Measurements from ENCODE around the gene PPP1R12B. TPM values are rescaled to one million over a fixed set of nuclear protein-coding genes. Genes with fewer than 3 reads are reported as not detected.

PPP1R12B gene, protein sequence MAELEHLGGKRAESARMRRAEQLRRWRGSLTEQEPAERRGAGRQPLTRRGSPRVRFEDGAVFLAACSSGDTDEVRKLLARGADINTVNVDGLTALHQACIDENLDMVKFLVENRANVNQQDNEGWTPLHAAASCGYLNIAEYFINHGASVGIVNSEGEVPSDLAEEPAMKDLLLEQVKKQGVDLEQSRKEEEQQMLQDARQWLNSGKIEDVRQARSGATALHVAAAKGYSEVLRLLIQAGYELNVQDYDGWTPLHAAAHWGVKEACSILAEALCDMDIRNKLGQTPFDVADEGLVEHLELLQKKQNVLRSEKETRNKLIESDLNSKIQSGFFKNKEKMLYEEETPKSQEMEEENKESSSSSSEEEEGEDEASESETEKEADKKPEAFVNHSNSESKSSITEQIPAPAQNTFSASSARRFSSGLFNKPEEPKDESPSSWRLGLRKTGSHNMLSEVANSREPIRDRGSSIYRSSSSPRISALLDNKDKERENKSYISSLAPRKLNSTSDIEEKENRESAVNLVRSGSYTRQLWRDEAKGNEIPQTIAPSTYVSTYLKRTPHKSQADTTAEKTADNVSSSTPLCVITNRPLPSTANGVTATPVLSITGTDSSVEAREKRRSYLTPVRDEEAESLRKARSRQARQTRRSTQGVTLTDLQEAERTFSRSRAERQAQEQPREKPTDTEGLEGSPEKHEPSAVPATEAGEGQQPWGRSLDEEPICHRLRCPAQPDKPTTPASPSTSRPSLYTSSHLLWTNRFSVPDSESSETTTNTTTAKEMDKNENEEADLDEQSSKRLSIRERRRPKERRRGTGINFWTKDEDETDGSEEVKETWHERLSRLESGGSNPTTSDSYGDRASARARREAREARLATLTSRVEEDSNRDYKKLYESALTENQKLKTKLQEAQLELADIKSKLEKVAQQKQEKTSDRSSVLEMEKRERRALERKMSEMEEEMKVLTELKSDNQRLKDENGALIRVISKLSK
- 10 to 100 TPM in 1 of 2 donors, 1 to 10 TPM in 1; 7.5 to 14.7 TPM for polyA plus RNA-seq

DNA sequence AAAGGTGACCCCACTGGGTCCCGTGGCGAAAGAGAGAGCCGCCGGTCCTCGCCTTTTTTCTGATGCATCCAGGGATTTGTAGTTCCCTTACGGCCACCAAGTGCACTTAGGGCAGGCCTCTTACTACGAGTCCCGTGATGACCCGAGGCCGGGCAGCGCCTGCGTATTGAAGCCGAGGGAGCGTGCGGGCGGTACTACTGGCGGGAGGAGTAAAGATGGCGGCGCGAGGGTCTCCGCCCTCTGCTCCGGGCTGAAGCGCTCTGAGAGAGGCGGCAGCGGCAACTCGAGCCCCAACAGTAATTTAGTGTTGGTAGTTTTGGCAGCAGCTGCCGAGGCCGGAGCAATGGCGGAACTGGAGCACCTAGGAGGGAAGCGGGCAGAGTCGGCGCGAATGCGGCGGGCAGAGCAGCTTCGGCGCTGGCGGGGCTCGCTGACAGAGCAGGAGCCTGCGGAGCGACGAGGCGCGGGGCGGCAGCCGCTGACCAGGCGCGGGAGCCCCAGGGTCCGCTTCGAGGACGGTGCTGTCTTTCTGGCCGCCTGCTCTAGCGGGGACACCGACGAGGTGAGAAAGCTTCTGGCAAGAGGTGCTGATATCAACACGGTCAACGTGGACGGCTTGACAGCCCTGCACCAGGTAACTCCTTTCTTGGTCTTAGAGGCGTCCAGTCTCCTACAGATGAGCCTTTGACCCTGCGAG lies at the start of gene PPP1R12B:
TSS of gene PPP1R12B (plus strand) at position 191 of the 697 bp plus-strand sequence. CDS start at position 344, 153 bp downstream.
- Histone ChIP-seq H3K36me3 (ENCODE audit: control insufficient read depth in 2 of 2, insufficient read depth in 2 of 2, low read length in 1 of 2) (no peaks in the 10 kb centered on the region), H3K27me3 (ENCODE audit: control insufficient read depth in 1 of 2, insufficient read depth in 2 of 2, low read length in 2 of 2) (no peaks in the 10 kb centered on the region), H3K27ac (ENCODE audit: low read depth in 2 of 2, low read length in 1 of 2) (peak within 1 kb of the TSS; percentile 83 to 97), H3K4me1 (ENCODE audit: control insufficient read depth in 2 of 2, insufficient read depth in 2 of 2, low read length in 1 of 2) (no peaks in the 10 kb centered on the region), H3K4me3 (ENCODE audit: low read depth in 1 of 2, low read length in 2 of 2) (peak within 1 kb of the TSS; percentile 97 to 100), H3K9me3 (ENCODE audit: control insufficient read depth in 2 of 2, insufficient read depth in 1 of 2, low read depth in 1 of 2, low read length in 1 of 2) (no peaks in the 10 kb centered on the region)
- WGBS, 2 donors: 0% methylated on average over 56 to 60 of the region's 60 CpGs

GRCh38 chr1:202302166-202302565 lies 46.3 kb upstream of the PPP1R12B start:
- 93 to 95% methylated on average over 9 of the region's 9 CpGs for WGBS, 2 donors
- no peak overlapping the region for H3K4me3 ChIP-seq (ENCODE audit: low read depth in 1 of 2, low read length in 2 of 2)
- no peaks in the 10 kb centered on the region for H3K27me3 ChIP-seq (ENCODE audit: control insufficient read depth in 1 of 2, insufficient read depth in 2 of 2, low read length in 2 of 2)
- no peaks in the 10 kb centered on the region for H3K36me3 ChIP-seq (ENCODE audit: control insufficient read depth in 2 of 2, insufficient read depth in 2 of 2, low read length in 1 of 2)
- H3K4me1 ChIP-seq (ENCODE audit: control insufficient read depth in 2 of 2, insufficient read depth in 2 of 2, low read length in 1 of 2): no peaks in the 10 kb centered on the region
- H3K27ac ChIP-seq (ENCODE audit: low read depth in 2 of 2, low read length in 1 of 2): no peak overlapping the region
- no peaks in the 10 kb centered on the region for H3K9me3 ChIP-seq (ENCODE audit: control insufficient read depth in 2 of 2, insufficient read depth in 1 of 2, low read depth in 1 of 2, low read length in 1 of 2)

DNA sequence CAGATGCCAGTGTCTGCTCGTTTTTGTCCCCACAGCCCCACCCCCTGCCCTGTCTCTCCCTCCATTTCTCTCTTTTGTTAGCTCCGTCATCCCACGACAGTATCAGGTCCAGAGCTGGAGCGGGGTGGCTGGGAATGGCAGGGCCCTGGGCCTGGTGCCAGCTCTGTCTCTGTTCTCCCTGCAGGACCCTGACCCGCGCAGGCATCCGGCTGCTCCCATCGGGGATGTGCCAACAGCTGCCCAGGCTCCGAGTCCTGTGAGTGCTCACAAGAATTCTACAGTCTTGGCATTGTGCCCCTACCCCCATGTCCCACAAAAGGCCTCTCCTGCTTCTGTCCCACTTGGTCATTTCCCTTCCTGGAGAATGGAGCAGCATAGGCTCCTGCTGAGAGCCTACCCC lies 44.1 kb upstream of the PPP1R12B start:
- Histone ChIP-seq H3K36me3 (ENCODE audit: control insufficient read depth in 2 of 2, insufficient read depth in 2 of 2, low read length in 1 of 2) (no peaks in the 10 kb centered on the region), H3K4me1 (ENCODE audit: control insufficient read depth in 2 of 2, insufficient read depth in 2 of 2, low read length in 1 of 2) (no peaks in the 10 kb centered on the region), H3K4me3 (ENCODE audit: low read depth in 1 of 2, low read length in 2 of 2) (no peak overlapping the region), H3K27ac (ENCODE audit: low read depth in 2 of 2, low read length in 1 of 2) (no peak overlapping the region), H3K27me3 (ENCODE audit: control insufficient read depth in 1 of 2, insufficient read depth in 2 of 2, low read length in 2 of 2) (no peaks in the 10 kb centered on the region), H3K9me3 (ENCODE audit: control insufficient read depth in 2 of 2, insufficient read depth in 1 of 2, low read depth in 1 of 2, low read length in 1 of 2) (no peaks in the 10 kb centered on the region)
- WGBS, 2 donors: 78 to 82% methylated on average over 9 of the region's 9 CpGs

- H3K36me3 ChIP-seq (ENCODE audit: control insufficient read depth in 2 of 2, insufficient read depth in 2 of 2, low read length in 1 of 2): no peaks in the 10 kb centered on the region
- no peaks in the 10 kb centered on the region for H3K27me3 ChIP-seq (ENCODE audit: control insufficient read depth in 1 of 2, insufficient read depth in 2 of 2, low read length in 2 of 2)
- H3K27ac ChIP-seq (ENCODE audit: low read depth in 2 of 2, low read length in 1 of 2): no peak overlapping the region
- H3K9me3 ChIP-seq (ENCODE audit: control insufficient read depth in 2 of 2, insufficient read depth in 1 of 2, low read depth in 1 of 2, low read length in 1 of 2): no peaks in the 10 kb centered on the region
- no peak overlapping the region for H3K4me3 ChIP-seq (ENCODE audit: low read depth in 1 of 2, low read length in 2 of 2)
- no peaks in the 10 kb centered on the region for H3K4me1 ChIP-seq (ENCODE audit: control insufficient read depth in 2 of 2, insufficient read depth in 2 of 2, low read length in 1 of 2)
- WGBS, 2 donors: 55 to 66% methylated on average over 1 of the region's 1 CpG
Measured at GRCh38 chr1:202305168-202305567, 43.3 kb upstream of the PPP1R12B start.

DNA sequence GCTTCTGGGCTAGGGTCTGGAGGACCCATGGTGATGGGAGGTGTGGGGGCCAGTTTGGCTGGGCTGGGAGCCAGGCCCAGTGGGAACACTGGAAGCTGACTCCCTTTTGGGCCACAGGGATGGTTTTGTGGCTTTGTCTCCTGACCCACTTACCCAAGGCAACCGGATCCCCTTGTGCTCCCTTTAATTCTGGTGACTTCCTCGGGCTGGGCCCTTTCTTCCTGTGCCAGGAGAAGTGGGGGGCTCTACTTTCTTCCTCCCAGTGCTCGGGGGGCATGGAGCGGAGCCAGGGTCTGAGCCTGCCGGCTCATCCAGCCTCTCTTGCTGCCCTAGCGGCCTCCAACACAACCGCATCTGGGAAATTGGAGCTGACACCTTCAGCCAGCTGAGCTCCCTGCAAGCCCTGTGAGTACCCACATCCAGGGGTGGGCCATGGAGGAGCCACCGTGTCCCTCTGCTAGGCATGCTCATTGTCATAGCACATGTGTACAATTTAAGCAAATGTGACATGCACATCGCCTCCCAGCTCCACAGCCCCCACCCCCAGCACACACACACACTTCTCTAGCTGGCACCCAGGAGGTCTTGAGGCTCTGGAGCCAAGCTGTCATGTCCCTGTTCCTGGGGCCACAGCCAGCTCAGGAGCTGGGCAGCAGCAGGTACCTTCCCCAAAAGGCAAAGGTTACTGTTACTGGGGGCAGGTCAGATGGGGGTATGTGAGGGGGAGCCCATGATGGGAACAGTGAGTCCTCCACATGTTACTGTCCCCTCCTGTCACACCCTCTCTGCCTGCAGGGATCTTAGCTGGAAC lies 41.8 kb upstream of the PPP1R12B start:
- no peak overlapping the region for H3K27ac ChIP-seq (ENCODE audit: low read depth in 2 of 2, low read length in 1 of 2)
- H3K9me3 ChIP-seq (ENCODE audit: control insufficient read depth in 2 of 2, insufficient read depth in 1 of 2, low read depth in 1 of 2, low read length in 1 of 2): no peaks in the 10 kb centered on the region
- 72 to 78% methylated on average over 9 of the region's 9 CpGs for WGBS, 2 donors
- no peaks in the 10 kb centered on the region for H3K27me3 ChIP-seq (ENCODE audit: control insufficient read depth in 1 of 2, insufficient read depth in 2 of 2, low read length in 2 of 2)
- no peak overlapping the region for H3K4me3 ChIP-seq (ENCODE audit: low read depth in 1 of 2, low read length in 2 of 2)
- no peaks in the 10 kb centered on the region for H3K4me1 ChIP-seq (ENCODE audit: control insufficient read depth in 2 of 2, insufficient read depth in 2 of 2, low read length in 1 of 2)
- no peaks in the 10 kb centered on the region for H3K36me3 ChIP-seq (ENCODE audit: control insufficient read depth in 2 of 2, insufficient read depth in 2 of 2, low read length in 1 of 2)

GRCh38 chr1:202310071-202310725 lies 38.3 kb upstream of the PPP1R12B start:
- H3K27ac ChIP-seq (ENCODE audit: low read depth in 2 of 2, low read length in 1 of 2): no peak overlapping the region
- H3K9me3 ChIP-seq (ENCODE audit: control insufficient read depth in 2 of 2, insufficient read depth in 1 of 2, low read depth in 1 of 2, low read length in 1 of 2): no peaks in the 10 kb centered on the region
- no peaks in the 10 kb centered on the region for H3K36me3 ChIP-seq (ENCODE audit: control insufficient read depth in 2 of 2, insufficient read depth in 2 of 2, low read length in 1 of 2)
- no peak overlapping the region for H3K4me3 ChIP-seq (ENCODE audit: low read depth in 1 of 2, low read length in 2 of 2)
- no peaks in the 10 kb centered on the region for H3K4me1 ChIP-seq (ENCODE audit: control insufficient read depth in 2 of 2, insufficient read depth in 2 of 2, low read length in 1 of 2)
- H3K27me3 ChIP-seq (ENCODE audit: control insufficient read depth in 1 of 2, insufficient read depth in 2 of 2, low read length in 2 of 2): no peaks in the 10 kb centered on the region

GRCh38 chr1:202310746-202311145 lies 37.8 kb upstream of the PPP1R12B start:
- H3K27me3 ChIP-seq (ENCODE audit: control insufficient read depth in 1 of 2, insufficient read depth in 2 of 2, low read length in 2 of 2): no peaks in the 10 kb centered on the region
- 89 to 99% methylated on average over 3 of the region's 3 CpGs for WGBS, 2 donors

GRCh38 chr1:202311875-202312635 lies 36.4 kb upstream of the PPP1R12B start:
- Histone ChIP-seq H3K27me3 (ENCODE audit: control insufficient read depth in 1 of 2, insufficient read depth in 2 of 2, low read length in 2 of 2) (no peaks in the 10 kb centered on the region), H3K9me3 (ENCODE audit: control insufficient read depth in 2 of 2, insufficient read depth in 1 of 2, low read depth in 1 of 2, low read length in 1 of 2) (no peaks in the 10 kb centered on the region)
- 17 to 22% methylated on average over 14 of the region's 14 CpGs for WGBS, 2 donors

More at GRCh38 chr1:202310746-202311145, 37.8 kb upstream of the PPP1R12B start:
- H3K36me3 ChIP-seq (ENCODE audit: control insufficient read depth in 2 of 2, insufficient read depth in 2 of 2, low read length in 1 of 2): no peaks in the 10 kb centered on the region
- no peaks in the 10 kb centered on the region for H3K4me1 ChIP-seq (ENCODE audit: control insufficient read depth in 2 of 2, insufficient read depth in 2 of 2, low read length in 1 of 2)
- H3K9me3 ChIP-seq (ENCODE audit: control insufficient read depth in 2 of 2, insufficient read depth in 1 of 2, low read depth in 1 of 2, low read length in 1 of 2): no peaks in the 10 kb centered on the region
- no peak overlapping the region for H3K4me3 ChIP-seq (ENCODE audit: low read depth in 1 of 2, low read length in 2 of 2)
- H3K27ac ChIP-seq (ENCODE audit: low read depth in 2 of 2, low read length in 1 of 2): no peak overlapping the region

More at GRCh38 chr1:202311875-202312635, 36.4 kb upstream of the PPP1R12B start:
- H3K36me3 ChIP-seq (ENCODE audit: control insufficient read depth in 2 of 2, insufficient read depth in 2 of 2, low read length in 1 of 2): no peaks in the 10 kb centered on the region
- H3K4me3 ChIP-seq (ENCODE audit: low read depth in 1 of 2, low read length in 2 of 2): no peak overlapping the region
- H3K27ac ChIP-seq (ENCODE audit: low read depth in 2 of 2, low read length in 1 of 2): no peak overlapping the region
- no peaks in the 10 kb centered on the region for H3K4me1 ChIP-seq (ENCODE audit: control insufficient read depth in 2 of 2, insufficient read depth in 2 of 2, low read length in 1 of 2)

Data from esophagus (tissue), 2 donors.